ENCODE data around the gene PDE3A.

DNA sequence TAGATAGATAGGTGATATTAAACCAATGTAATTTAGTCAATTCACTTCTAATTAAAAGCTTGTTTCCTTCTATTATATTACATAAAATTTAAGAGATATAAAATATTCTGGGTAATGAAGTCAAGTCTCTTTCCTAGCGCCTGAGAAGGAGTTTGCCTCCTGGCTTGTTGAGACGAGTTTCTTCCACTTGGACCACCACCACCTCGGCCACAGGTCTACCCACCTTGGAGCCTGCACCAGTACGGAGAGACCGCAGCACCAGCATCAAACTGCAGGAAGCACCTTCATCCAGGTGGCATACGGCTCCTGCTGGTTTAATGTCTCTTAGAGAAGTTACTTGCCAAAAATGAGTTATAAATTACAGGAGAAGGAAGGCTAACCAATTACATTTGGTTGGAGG lies 247.8 kb downstream of the PDE3A start:
- no peak for TF ChIP-seq CTCF (IDR thresholded peaks at IDR 0.05 in 2 of 3, conservative IDR thresholded peaks at IDR 0.05 in 1 of 3; ENCODE audit: control insufficient read depth in 2 of 3, extremely low read depth in 1 of 3, insufficient read depth in 1 of 3, low read depth in 3 of 3, low read length in 3 of 3)
- TF ChIP-seq EZH2 (IDR thresholded peaks at IDR 0.05; ENCODE audit: borderline replicate concordance, control insufficient read depth, low read depth, low read length), result no peak
- no peak for TF ChIP-seq POLR2A (IDR thresholded peaks at IDR 0.05; ENCODE audit: low read depth, low read length)
- no peak for TF ChIP-seq POLR2AphosphoS5 (IDR thresholded peaks at IDR 0.05; ENCODE audit: low read length)
- no peak for TF ChIP-seq JUND (IDR thresholded peaks at IDR 0.05; ENCODE audit: low read depth, low read length)
- TF ChIP-seq HDAC2 (IDR thresholded peaks at IDR 0.05), result no peak
- TF ChIP-seq ZNF592 (IDR thresholded peaks at IDR 0.05), result no peak
